Measurements from ENCODE around the gene APOA4. TPM values are rescaled to one million over a fixed set of nuclear protein-coding genes. Genes with fewer than 3 reads are reported as not detected.

APOA4 gene
- total RNA-seq, 1 experiment from 2014 or later, result not detected

- TF ChIP-seq SIN3A (IDR thresholded peaks at IDR 0.05; ENCODE audit: low read depth) (no peak), CTCF (IDR thresholded peaks at IDR 0.05 in 2 of 3, conservative IDR thresholded peaks at IDR 0.05 in 1 of 3; ENCODE audit: borderline replicate concordance in 1 of 3, insufficient read depth in 1 of 3, low read depth in 2 of 3, low read length in 2 of 3) (no peak), CBX3 (IDR thresholded peaks at IDR 0.05; ENCODE audit: low read depth) (no peak), JUND (IDR thresholded peaks at IDR 0.05) (no peak), EGR1 (IDR thresholded peaks at IDR 0.05; ENCODE audit: low read depth) (no peak)
- H3K4me2 ChIP-seq (ENCODE audit: low read length), result no peak overlapping the region
- ATAC-seq, result no peak
- ChIA-PET RAD21 (ENCODE audit: low non-redundant PET in 1 of 2, low total read pairs in 2 of 2, uncharacterized antibody in 2 of 2, unreplicated experiment in 2 of 2) (no interaction called here), CTCF (no interaction called here), POLR2A (no interaction called here)
- no peak for DNase-seq (ENCODE audit: low read depth, low spot score)
- H3K36me3 ChIP-seq (ENCODE audit: control insufficient read depth in 1 of 2, insufficient read depth in 2 of 2, low read length in 2 of 2), result no peaks in the 10 kb centered on the region; a peak in 1 of 4 replicates
- no peak overlapping the region for H3K9ac ChIP-seq (ENCODE audit: low read length)
- H3K27ac ChIP-seq (ENCODE audit: low read depth, low read length), result no peak overlapping the region
- H3K79me2 ChIP-seq (ENCODE audit: insufficient read depth, low read length), result no peaks in the 10 kb centered on the region
- no peaks in the 10 kb centered on the region for H3K4me1 ChIP-seq (ENCODE audit: control insufficient read depth in 1 of 2, insufficient read depth in 2 of 2, low read length in 2 of 2)
- no peaks in the 10 kb centered on the region for H3K27me3 ChIP-seq (ENCODE audit: insufficient read depth, low read length)
- intact Hi-C loops (cut with micrococcal nuclease), result no loop called here
- BruUV-seq (replicated peaks), result no TSS peak
- no peaks in the 10 kb centered on the region for H3K9me3 ChIP-seq (ENCODE audit: control insufficient read depth in 1 of 2, insufficient read depth in 1 of 2, low read depth in 1 of 2, low read length in 2 of 2)
- no peak overlapping the region for H2AFZ ChIP-seq (ENCODE audit: low read depth, low read length, poor library complexity, severe bottlenecking)
- H4K20me1 ChIP-seq (ENCODE audit: insufficient read depth), result no peaks in the 10 kb centered on the region
- H3K4me3 ChIP-seq (replicated peaks in 1 of 2; ENCODE audit: low read depth in 1 of 2, low read length in 2 of 2), result no peak overlapping the region
- no peaks in the 10 kb centered on the region for H3K9me2 ChIP-seq (ENCODE audit: insufficient read depth)
These were observed 8.6 kb downstream of the APOA4 start for GRCh38 chr11:116814502-116814901.

GRCh38 chr11:116813781-116814471 lies 9.2 kb downstream of the APOA4 start:
- H3K27me3 ChIP-seq (ENCODE audit: insufficient read depth, low read length), result no peaks in the 10 kb centered on the region
- CTCF ChIA-PET, result no interaction called here
- H3K4me3 ChIP-seq (replicated peaks in 1 of 2; ENCODE audit: low read depth in 1 of 2, low read length in 2 of 2), result no peak overlapping the region
- no peak for DNase-seq (ENCODE audit: low read depth, low spot score)
- no peaks in the 10 kb centered on the region for H3K9me2 ChIP-seq (ENCODE audit: insufficient read depth)
- no peak overlapping the region for H2AFZ ChIP-seq (ENCODE audit: low read depth, low read length, poor library complexity, severe bottlenecking)
- no peak overlapping the region for H3K9ac ChIP-seq (ENCODE audit: low read length)
- H3K36me3 ChIP-seq (ENCODE audit: control insufficient read depth in 1 of 2, insufficient read depth in 2 of 2, low read length in 2 of 2), result no peaks in the 10 kb centered on the region; a peak in 1 of 4 replicates
- intact Hi-C loops (cut with micrococcal nuclease), result no loop called here
- POLR2A ChIA-PET, result no interaction called here
- H4K20me1 ChIP-seq (ENCODE audit: insufficient read depth), result no peaks in the 10 kb centered on the region
- H3K79me2 ChIP-seq (ENCODE audit: insufficient read depth, low read length), result no peaks in the 10 kb centered on the region
- no peak overlapping the region for H3K27ac ChIP-seq (ENCODE audit: low read depth, low read length)
- no peak for ATAC-seq
- no peak overlapping the region for H3K4me2 ChIP-seq (ENCODE audit: low read length)
- H3K9me3 ChIP-seq (ENCODE audit: control insufficient read depth in 1 of 2, insufficient read depth in 1 of 2, low read depth in 1 of 2, low read length in 2 of 2), result no peaks in the 10 kb centered on the region
- no peaks in the 10 kb centered on the region for H3K4me1 ChIP-seq (ENCODE audit: control insufficient read depth in 1 of 2, insufficient read depth in 2 of 2, low read length in 2 of 2)
- no TSS peak for BruUV-seq (replicated peaks)
- RAD21 ChIA-PET (ENCODE audit: low non-redundant PET in 1 of 2, low total read pairs in 2 of 2, uncharacterized antibody in 2 of 2, unreplicated experiment in 2 of 2), result no interaction called here
- no peak for TF ChIP-seq ZFX (IDR thresholded peaks at IDR 0.05)
- TF ChIP-seq JUND (IDR thresholded peaks at IDR 0.05), result no peak
- TF ChIP-seq EGR1 (IDR thresholded peaks at IDR 0.05; ENCODE audit: low read depth), result no peak
- no peak for TF ChIP-seq CBX3 (IDR thresholded peaks at IDR 0.05; ENCODE audit: low read depth)
- TF ChIP-seq ZBTB33 (IDR thresholded peaks at IDR 0.05; ENCODE audit: extremely low read depth, insufficient replicate concordance, low read length), result no peak
- no peak for TF ChIP-seq REST (IDR thresholded peaks at IDR 0.05; ENCODE audit: low read depth)
- TF ChIP-seq POLR2A (IDR thresholded peaks at IDR 0.05; ENCODE audit: borderline replicate concordance, extremely low read depth, insufficient read depth, insufficient read length), result no peak
- TF ChIP-seq RAD21 (IDR thresholded peaks at IDR 0.05; ENCODE audit: low read depth), result no peak
- TF ChIP-seq SIN3A (IDR thresholded peaks at IDR 0.05; ENCODE audit: low read depth), result no peak
- no peak for TF ChIP-seq YY1 (IDR thresholded peaks at IDR 0.05; ENCODE audit: extremely low read depth, insufficient replicate concordance, low read depth, low read length)
- TF ChIP-seq TCF7L2 (IDR thresholded peaks at IDR 0.05; ENCODE audit: borderline replicate concordance, extremely low read depth, insufficient read depth, insufficient read length), result no peak
